Measurements from ENCODE around the gene NAALADL2.
"Not testable (repeated sequence)": the region's sequence is repeated elsewhere in the genome, so short reads cannot be mapped to it uniquely, and the experiment has no call there.

The NAALADL2 gene

GRCh38 chr3:175735866-175736265 is 876.7 kb downstream of the NAALADL2 start:
- no peak for DNase-seq

DNA sequence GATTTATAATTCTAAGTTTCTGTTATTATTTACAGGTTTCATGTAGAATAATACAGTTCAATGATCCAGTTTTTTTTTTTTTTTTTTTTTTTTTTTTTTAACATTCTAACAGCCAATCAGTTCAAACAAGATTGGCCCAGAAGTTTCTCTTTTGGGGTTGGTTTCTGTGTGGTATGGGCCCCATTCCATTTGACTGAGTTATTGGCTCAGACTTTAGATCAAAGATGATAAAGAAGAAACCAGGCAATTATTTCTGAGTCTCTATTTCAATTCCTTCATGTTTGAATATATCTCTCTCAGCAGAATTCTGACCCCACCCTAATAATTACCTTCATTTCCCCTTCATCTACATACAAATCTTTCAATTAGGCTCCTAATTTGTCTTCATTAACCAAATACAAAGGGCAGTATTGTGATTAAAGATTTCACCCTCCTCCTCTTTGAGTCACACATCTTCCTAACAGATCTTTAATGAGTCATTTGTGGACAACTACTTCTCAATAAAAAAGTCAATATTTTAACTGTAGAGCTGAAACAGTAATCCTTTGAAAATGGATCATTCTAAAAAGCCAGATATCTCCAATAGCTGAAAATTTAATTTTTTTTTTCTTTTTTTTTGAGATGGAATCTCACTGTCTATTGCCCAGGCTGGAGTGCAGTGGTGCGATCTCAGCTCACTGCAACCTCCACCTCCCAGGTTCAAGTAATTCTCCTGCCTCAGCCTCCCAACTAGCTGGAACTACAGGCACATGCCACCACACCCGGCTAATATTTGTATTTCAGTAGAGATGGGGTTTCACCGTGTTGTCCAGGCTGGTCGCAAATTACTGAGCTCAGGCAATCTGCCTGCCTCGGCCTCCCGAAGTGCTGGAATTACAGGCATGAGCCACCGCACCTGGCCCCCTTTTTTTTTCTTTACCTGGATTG is 878.8 kb downstream of the NAALADL2 start:
- no peak for DNase-seq

DNA sequence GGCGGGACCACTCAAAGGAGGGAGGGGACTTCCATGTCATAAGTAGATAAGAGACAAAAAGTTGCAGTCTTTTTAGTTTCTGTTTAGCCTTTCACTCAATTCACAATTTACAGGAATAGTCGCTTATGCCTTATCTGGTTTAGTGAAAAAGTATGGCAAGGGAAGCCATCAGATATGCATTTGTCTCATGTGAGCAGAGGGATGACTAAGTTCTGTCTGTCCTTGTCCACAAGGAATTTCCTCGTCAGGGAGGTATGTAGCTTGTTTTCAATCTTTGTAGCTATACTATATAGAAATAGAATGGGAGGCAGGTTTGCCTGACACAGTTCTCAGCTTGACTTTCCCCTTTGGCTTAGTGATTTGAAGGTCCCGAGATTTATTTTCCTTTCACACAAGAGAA is 882.8 kb downstream of the NAALADL2 start:
- DNase-seq: no peak

GRCh38 chr3:175743733-175744400 is 884.7 kb downstream of the NAALADL2 start:
- no peak for DNase-seq

DNA sequence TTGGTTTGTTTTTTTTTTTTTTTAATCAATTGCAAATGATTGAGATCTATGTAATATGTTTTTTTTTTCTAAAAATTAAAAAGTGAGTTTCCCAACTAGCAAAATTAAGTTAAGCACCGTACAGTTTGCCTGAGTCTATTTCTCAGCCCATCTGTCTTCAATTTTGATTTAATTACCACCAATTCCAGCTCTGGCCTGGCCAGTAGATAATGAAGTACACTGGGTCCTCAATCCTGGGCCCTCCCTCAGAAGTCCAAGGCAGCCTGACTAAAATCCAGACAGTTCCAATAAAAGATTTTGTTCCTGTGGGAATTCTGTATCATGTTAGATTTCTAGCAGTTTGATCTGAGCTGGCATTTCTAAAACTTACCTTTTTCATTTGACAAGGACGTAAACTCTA is 887.2 kb downstream of the NAALADL2 start:
- DNase-seq: no peak

GRCh38 chr3:175748087-175748730 is 889.1 kb downstream of the NAALADL2 start:
- no peak for DNase-seq

DNA sequence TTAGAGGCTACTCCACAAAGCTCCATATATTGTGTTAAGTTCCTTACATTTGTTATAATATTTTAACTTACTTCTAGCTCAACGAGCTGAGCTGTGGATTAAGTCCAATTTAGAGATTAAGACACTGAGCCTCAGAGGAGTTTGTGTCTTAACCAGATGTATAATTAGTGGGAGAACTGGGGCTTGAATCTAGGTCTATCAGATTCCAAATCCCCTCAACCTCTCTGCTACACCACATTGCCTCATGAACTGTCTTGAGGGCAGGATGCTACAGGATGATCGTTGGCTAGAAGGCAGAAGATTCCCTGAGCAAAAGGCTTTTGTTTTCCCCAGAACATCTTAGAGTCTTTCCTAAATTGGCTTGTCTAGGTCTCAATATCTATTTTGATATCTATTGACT is 890.8 kb downstream of the NAALADL2 start:
- no peak for DNase-seq

- no peak for DNase-seq
Observed at GRCh38 chr3:175751089-175751488, 892.0 kb downstream of the NAALADL2 start.

- DNase-seq: no peak
Observed at GRCh38 chr3:175763948-175764347, 904.8 kb downstream of the NAALADL2 start.

GRCh38 chr3:175764722-175765121 is 905.6 kb downstream of the NAALADL2 start:
- DNase-seq: no peak

DNA sequence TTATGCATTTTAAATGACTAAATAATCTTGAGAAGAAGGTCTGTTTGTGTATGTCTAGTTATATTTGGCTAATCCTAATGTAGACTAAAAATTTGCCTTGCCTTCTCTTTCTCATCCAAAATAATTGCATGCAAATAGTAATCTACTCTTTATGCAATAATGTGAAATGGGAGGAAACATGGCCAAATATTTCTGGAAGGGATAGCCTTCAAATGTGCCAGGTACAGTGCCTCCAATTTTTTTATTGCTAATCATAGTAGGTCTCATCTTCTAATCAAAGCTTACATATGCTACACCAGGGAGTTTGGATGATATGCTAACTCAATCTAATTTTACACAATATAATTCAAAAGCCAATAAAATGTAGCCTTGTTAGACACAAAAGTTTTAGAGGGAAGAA is 911.3 kb downstream of the NAALADL2 start:
- DNase-seq: no peak

DNA sequence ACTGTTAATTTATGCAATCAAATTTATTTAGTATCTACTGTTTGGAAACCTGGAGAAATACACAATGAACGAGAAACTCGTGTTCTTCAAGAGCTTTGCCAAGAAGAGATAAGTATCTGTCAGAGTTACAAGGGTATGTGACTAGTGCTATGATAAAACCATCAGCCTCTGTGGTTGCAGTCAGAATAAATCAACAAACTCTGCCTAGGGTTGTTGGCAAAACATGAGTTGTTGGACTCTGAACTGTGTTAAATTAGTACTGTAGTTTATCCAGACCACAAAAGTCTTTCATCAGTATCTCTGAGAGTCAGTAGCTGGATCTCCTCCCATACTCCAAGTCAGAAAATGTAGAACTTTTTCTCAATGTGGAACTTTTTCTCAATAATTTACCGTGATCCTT is 918.4 kb downstream of the NAALADL2 start:
- no peak for DNase-seq

DNA sequence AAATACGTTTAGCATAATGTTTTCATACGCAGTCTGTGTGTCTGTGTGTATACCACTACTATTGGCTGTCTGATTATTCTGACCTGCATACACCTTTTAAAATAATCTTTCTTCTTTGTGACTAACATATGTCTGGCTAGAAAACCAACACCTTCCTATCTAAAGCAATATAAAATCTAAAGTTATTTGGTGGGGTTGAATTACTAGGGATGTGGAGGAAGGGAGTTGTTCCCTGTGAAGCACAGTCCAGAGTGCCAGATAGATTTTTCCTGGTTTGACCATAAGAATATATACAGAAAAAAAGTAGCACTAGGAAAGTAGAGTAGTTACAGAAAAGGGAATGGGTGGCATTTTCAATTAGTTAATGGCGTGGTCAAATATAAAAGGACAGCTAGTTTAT is 918.8 kb downstream of the NAALADL2 start:
- DNase-seq: no peak

DNA sequence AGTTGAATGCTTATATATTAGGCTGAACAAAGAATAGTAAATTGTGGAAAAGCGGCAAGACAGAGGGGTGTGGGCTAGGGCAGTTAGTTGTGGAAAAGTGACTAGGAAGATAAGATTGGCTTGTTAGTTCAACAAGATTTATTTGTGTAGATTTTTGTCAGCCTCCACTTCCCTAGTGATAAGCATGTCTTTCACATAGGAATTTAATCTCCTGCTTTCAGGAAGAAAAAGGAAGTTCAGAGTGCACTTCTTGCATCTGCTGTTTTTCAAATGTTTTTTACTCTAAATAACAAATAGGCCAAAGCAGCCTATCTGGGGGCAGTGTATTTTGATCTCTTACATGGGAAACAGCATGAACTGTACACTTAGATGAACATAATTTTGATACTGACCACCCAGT is 919.9 kb downstream of the NAALADL2 start:
- no peak for DNase-seq

GRCh38 chr3:175787109-175787508 is 928.0 kb downstream of the NAALADL2 start:
- DNase-seq: not testable (repeated sequence)

DNA sequence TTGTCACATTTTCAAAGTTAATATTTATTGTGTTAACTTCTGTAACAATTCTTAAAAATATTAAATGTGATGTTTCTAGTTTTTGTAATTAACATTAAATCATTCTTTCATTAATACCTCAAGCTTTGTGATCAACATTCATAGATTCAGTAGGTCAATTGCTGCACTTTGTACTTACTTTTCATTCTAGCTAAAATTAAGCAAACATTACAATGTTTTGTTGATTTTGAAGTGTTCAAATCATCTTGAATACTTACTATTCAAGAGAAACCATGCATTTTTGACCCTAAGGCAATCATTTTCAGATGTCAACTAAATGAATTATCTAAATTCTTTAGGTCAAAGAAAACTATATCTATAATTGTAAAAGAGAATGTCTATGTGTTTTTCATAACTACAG is 933.1 kb downstream of the NAALADL2 start:
- no peak for DNase-seq

DNA sequence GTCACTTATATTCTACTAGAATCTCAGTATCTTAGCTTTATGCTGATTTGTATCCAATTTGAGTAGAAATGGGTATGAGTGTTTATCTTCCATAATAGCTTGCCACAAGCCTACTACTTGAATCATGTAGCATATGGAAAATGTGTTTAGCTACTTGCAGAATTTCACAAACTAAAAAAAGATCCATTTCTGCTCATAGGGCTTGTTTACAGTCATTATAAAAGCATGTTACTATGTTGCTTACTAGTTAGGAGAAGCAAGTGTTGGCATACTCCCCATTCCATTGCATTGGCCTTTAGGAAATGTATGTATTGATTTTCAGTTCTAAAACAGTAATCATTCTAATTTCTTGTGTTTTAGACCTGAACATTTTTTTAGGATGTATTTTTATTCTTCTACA is 939.2 kb downstream of the NAALADL2 start:
- DNase-seq: no peak

- no peak for DNase-seq
Observed at GRCh38 chr3:175805825-175806224, 946.7 kb downstream of the NAALADL2 start.

- DNase-seq: no peak
Observed at GRCh38 chr3:175807175-175807574, 948.0 kb downstream of the NAALADL2 start.

- no peak for DNase-seq
Observed at GRCh38 chr3:175818811-175819464, 959.8 kb downstream of the NAALADL2 start.

DNA sequence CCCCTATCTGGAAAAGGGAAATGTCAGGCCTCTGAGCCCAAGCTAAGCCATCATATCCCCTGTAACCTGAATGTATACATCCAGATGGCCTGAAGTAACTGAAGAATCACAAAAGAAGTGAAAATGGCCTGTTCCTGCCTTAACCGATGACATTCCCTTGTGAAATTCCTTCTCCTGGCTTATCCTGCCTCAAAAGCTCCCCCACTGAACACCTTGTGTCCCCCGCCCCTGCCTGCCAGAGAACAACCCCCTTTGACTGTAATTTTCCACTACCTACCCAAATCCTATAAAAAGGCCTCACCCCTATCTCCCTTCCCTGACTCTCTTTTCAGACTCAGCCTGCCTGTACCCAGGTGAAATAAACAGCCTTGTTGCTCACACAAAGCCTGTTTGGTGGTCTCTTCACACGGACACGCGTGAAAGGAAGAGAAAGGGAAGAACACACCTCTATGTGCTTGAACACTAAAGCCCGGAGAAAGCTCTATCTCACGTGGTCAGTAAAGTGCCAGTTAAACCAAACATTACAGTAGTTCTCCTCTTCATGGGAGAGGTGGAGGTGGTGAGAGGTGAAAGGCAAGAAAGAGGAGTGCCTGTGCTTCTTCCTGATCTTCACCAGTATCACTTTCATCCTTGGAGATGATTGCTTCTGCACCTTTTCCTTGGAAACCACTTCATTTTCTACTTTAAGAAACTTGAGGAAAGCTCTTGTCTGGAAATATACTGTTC is 963.8 kb downstream of the NAALADL2 start:
- DNase-seq: not testable (repeated sequence)

- not testable (repeated sequence) for DNase-seq
Observed at GRCh38 chr3:175825016-175825580, 966.0 kb downstream of the NAALADL2 start.
